ENCODE data around the gene MEOX1. TPM values are rescaled to one million over a fixed set of nuclear protein-coding genes. Genes with fewer than 3 reads are reported as not detected.
A peak's percentile ranks its signal among the peaks of the same experiment; 100 is the strongest.

MEOX1 gene
- total and polyA plus RNA-seq, 2 of the 13 experiments (the other 11 are each of a cell fraction or from before 2014, with no cell fraction given), result not detected

DNA sequence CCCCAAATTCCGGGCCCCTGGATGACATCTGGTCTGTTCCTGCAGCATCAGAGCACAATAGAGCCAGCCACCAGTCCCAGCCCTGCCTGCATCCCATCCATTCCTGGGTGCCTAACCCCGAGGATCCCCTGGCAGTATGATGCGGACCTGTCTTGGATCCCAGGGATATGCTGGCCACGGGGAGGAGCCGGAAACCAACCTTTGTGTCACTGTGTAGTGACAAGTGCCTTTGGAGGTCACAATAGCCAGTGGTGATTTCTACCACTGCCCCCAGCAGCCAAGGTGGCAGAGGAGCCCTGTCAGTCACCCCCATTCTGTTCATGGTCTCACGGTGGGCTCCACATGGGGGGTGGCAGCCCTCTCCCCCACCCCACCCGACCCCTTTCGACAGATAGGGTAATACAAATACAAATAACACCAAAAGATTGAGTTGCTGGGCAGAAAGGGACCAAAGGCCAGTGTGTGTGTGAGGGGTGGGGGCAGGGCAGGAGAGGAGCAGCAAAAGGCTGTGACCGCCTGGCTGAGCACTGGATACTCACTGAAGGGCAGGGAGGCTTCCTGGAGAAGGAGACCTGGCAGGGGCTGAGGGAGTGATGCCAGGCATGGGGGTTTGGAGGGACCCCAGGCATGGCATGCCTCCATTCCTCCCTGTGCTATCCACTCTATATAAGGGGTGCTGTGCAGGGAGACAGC is 29.0 kb upstream of the MEOX1 start (continued):
- TF ChIP-seq MTA1 (CRISPR knock-in tag; IDR thresholded peaks at IDR 0.05; ENCODE audit: borderline replicate concordance) (0 out of 2 replicates have a peak, but pooled peaks have one; percentile 31), MAFF (IDR thresholded peaks at IDR 0.05; ENCODE audit: low read depth, low read length) (no peak), KLF11 (CRISPR knock-in tag; IDR thresholded peaks at IDR 0.05) (no peak), ZNF503 (CRISPR knock-in tag; IDR thresholded peaks at IDR 0.05) (no peak), SRSF1 (optimal IDR thresholded peaks at IDR 0.05; ENCODE audit: low read depth, low read length) (no peak), ATRX (CRISPR knock-in tag; IDR thresholded peaks at IDR 0.05; ENCODE audit: borderline replicate concordance) (no peak), SMC3 (IDR thresholded peaks at IDR 0.05; ENCODE audit: low read length) (no peak), ZNF772 (CRISPR knock-in tag; IDR thresholded peaks at IDR 0.05) (no peak), CENPT (CRISPR knock-in tag; IDR thresholded peaks at IDR 0.05; ENCODE audit: low read depth) (no peak), ZNF674 (CRISPR knock-in tag; IDR thresholded peaks at IDR 0.05; ENCODE audit: low read depth) (no peak), CTCF (CRISPR knock-in tag; IDR thresholded peaks at IDR 0.05) (peak; percentile 57), ZNF790 (CRISPR knock-in tag; IDR thresholded peaks at IDR 0.05; ENCODE audit: borderline replicate concordance) (no peak), SAP130 (CRISPR knock-in tag; IDR thresholded peaks at IDR 0.05; ENCODE audit: low read depth) (no peak), XBP1 (CRISPR knock-in tag; IDR thresholded peaks at IDR 0.05) (no peak), ZNF205 (CRISPR knock-in tag; IDR thresholded peaks at IDR 0.05) (0 out of 2 replicates have a peak, but pooled peaks have one; percentile 42), GABPA (IDR thresholded peaks at IDR 0.05; ENCODE audit: low read depth, low read length) (no peak), GABPA (CRISPR knock-in tag; IDR thresholded peaks at IDR 0.05; ENCODE audit: low read depth) (no peak), ZEB1 (IDR thresholded peaks at IDR 0.05; ENCODE audit: insufficient replicate concordance, low read depth) (no peak), MLLT10 (CRISPR knock-in tag; IDR thresholded peaks at IDR 0.05) (no peak), HDAC1 (CRISPR knock-in tag; IDR thresholded peaks at IDR 0.05) (0 out of 2 replicates have a peak, but pooled peaks have one; percentile 18), SNRNP70 (IDR thresholded peaks at IDR 0.05; ENCODE audit: low read depth, low read length) (no peak)
- TF ChIP-seq, protein P1, sequence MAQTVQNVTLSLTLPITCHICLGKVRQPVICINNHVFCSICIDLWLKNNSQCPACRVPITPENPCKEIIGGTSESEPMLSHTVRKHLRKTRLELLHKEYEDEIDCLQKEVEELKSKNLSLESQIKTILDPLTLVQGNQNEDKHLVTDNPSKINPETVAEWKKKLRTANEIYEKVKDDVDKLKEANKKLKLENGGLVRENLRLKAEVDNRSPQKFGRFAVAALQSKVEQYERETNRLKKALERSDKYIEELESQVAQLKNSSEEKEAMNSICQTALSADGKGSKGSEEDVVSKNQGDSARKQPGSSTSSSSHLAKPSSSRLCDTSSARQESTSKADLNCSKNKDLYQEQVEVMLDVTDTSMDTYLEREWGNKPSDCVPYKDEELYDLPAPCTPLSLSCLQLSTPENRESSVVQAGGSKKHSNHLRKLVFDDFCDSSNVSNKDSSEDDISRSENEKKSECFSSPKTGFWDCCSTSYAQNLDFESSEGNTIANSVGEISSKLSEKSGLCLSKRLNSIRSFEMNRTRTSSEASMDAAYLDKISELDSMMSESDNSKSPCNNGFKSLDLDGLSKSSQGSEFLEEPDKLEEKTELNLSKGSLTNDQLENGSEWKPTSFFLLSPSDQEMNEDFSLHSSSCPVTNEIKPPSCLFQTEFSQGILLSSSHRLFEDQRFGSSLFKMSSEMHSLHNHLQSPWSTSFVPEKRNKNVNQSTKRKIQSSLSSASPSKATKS (CRISPR knock-in tag; IDR thresholded peaks at IDR 0.05), result no peak
- TF ChIP-seq, protein P2, sequence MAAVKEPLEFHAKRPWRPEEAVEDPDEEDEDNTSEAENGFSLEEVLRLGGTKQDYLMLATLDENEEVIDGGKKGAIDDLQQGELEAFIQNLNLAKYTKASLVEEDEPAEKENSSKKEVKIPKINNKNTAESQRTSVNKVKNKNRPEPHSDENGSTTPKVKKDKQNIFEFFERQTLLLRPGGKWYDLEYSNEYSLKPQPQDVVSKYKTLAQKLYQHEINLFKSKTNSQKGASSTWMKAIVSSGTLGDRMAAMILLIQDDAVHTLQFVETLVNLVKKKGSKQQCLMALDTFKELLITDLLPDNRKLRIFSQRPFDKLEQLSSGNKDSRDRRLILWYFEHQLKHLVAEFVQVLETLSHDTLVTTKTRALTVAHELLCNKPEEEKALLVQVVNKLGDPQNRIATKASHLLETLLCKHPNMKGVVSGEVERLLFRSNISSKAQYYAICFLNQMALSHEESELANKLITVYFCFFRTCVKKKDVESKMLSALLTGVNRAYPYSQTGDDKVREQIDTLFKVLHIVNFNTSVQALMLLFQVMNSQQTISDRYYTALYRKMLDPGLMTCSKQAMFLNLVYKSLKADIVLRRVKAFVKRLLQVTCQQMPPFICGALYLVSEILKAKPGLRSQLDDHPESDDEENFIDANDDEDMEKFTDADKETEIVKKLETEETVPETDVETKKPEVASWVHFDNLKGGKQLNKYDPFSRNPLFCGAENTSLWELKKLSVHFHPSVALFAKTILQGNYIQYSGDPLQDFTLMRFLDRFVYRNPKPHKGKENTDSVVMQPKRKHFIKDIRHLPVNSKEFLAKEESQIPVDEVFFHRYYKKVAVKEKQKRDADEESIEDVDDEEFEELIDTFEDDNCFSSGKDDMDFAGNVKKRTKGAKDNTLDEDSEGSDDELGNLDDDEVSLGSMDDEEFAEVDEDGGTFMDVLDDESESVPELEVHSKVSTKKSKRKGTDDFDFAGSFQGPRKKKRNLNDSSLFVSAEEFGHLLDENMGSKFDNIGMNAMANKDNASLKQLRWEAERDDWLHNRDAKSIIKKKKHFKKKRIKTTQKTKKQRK (IDR thresholded peaks at IDR 0.05; ENCODE audit: low read length), result no peak
